Trophoblast cell (in vitro differentiated cells and primary cell): ENCODE results near the gene FER.

Experiments used
- DNase-seq, 2 donors: peaks; one replicate each; pipeline ENCODE4 v3.0.0-alpha.2; 2016
- H2AFZ ChIP-seq: 2 replicates; pipeline ENCODE4 v1.6.1; 2013; ENCODE audit warnings: low read length, moderate library complexity, mild to moderate bottlenecking; ENCODE audit not compliant: insufficient read depth, poor library complexity
- H2AK5ac ChIP-seq: 2 replicates; pipeline ENCODE4 v1.6.1; 2013; ENCODE audit warnings: mild to moderate bottlenecking, low read length
- H2BK120ac ChIP-seq: 2 replicates; pipeline ENCODE4 v1.6.1; 2013; ENCODE audit warnings: low read length, mild to moderate bottlenecking, moderate library complexity; ENCODE audit not compliant: insufficient read depth, poor library complexity
- H2BK12ac ChIP-seq: 2 replicates; pipeline ENCODE4 v1.6.1; 2013; ENCODE audit warnings: mild to moderate bottlenecking, low read length, moderate library complexity
- H2BK5ac ChIP-seq: 2 replicates; pipeline ENCODE4 v1.6.1; 2013; ENCODE audit warnings: low read length, low read depth, moderate library complexity, mild to moderate bottlenecking; ENCODE audit not compliant: poor library complexity
- H3K14ac ChIP-seq: 2 replicates; pipeline ENCODE4 v1.6.1; 2013; ENCODE audit warnings: mild to moderate bottlenecking, low read length
- H3K18ac ChIP-seq: 2 replicates; pipeline ENCODE4 v1.6.1; 2013; ENCODE audit warnings: mild to moderate bottlenecking, low read length
- H3K23ac ChIP-seq: 2 replicates; pipeline ENCODE4 v1.6.1; 2013; ENCODE audit warnings: low read length
- H3K27ac ChIP-seq: 2 replicates; pipeline ENCODE4 v1.5.1; 2013; ENCODE audit warnings: low read depth, mild to moderate bottlenecking, inconsistent platforms, low read length, moderate library complexity
- H3K27me3 ChIP-seq: 2 replicates; pipeline ENCODE4 v1.6.1; 2013; ENCODE audit warnings: inconsistent platforms, mild to moderate bottlenecking, low read length, moderate library complexity; ENCODE audit not compliant: insufficient read depth
- H3K36me3 ChIP-seq, 2 experiments: 1 replicate in 1 of 2; 2 replicates in 1 of 2; pipeline ENCODE4 v1.6.1; 2013; ENCODE audit warnings: low read length in 2 of 2, mild to moderate bottlenecking in 2 of 2, moderate library complexity in 1 of 2; ENCODE audit not compliant: insufficient read depth in 2 of 2, control insufficient read depth in 1 of 2
- H3K4ac ChIP-seq: 2 replicates; pipeline ENCODE4 v1.6.1; 2013; ENCODE audit warnings: low read depth, mild to moderate bottlenecking, low read length, moderate library complexity
- H3K4me1 ChIP-seq, 2 experiments: 1 replicate in 1 of 2; 2 replicates in 1 of 2; pipeline ENCODE4 v1.6.1; 2013; ENCODE audit warnings: low read length in 2 of 2, mild to moderate bottlenecking in 2 of 2, moderate library complexity in 1 of 2; ENCODE audit not compliant: insufficient read depth in 2 of 2, control insufficient read depth in 1 of 2
- H3K4me2 ChIP-seq: 2 replicates; pipeline ENCODE4 v1.6.1; 2013; ENCODE audit warnings: inconsistent platforms, mild to moderate bottlenecking, low read length, moderate library complexity
- H3K4me3 ChIP-seq: 2 replicates; pipeline ENCODE4 v1.5.1; 2013; ENCODE audit warnings: mild to moderate bottlenecking, low read depth, low read length, inconsistent platforms
- H3K79me1 ChIP-seq: one replicate; pipeline ENCODE4 v1.6.1; 2013; ENCODE audit warnings: low read length
- H3K79me2 ChIP-seq: 2 replicates; pipeline ENCODE4 v1.6.1; 2013; ENCODE audit warnings: low read length, mild to moderate bottlenecking; ENCODE audit not compliant: control insufficient read depth, insufficient read depth, poor library complexity
- H3K9ac ChIP-seq: 2 replicates; pipeline ENCODE4 v1.6.1; 2013; ENCODE audit warnings: mild to moderate bottlenecking, low read length
- H3K9me3 ChIP-seq: 2 replicates; pipeline ENCODE4 v1.6.1; 2013; ENCODE audit warnings: low read depth, mild to moderate bottlenecking, control low read depth, inconsistent platforms, low read length; ENCODE audit not compliant: insufficient read depth
- H4K12ac ChIP-seq: 2 replicates; pipeline ENCODE4 v1.6.1; 2013; ENCODE audit warnings: low read depth, mild to moderate bottlenecking, low read length, moderate library complexity
- H4K8ac ChIP-seq: 2 replicates; pipeline ENCODE4 v1.6.1; 2013; ENCODE audit warnings: low read depth, mild to moderate bottlenecking, low read length, moderate library complexity
- H4K91ac ChIP-seq: one replicate; pipeline ENCODE4 v1.6.1; 2013; ENCODE audit warnings: low read depth, mild to moderate bottlenecking, low read length, moderate library complexity
- WGBS: extraction: QIAGEN DNeasy Blood & Tissue Kit; methylation state at CpG from one replicate; pipeline ENCODE4 v1.1.7; 2013; ENCODE audit warnings: missing lambda C conversion rate; ENCODE audit not compliant: insufficient read length, insufficient coverage; ENCODE audit errors: extremely low coverage; 5-methylcytosine and 5-hydroxymethylcytosine counted together

Gene FER

GRCh38 chr5:108935611-108936010, 187.9 kb downstream of the FER start:
- Histone ChIP-seq H4K12ac (no peak overlapping the region), H3K4ac (no peak overlapping the region), H2AFZ (no peak overlapping the region), H3K14ac (no peak overlapping the region), H3K79me1 (no peaks in the 10 kb centered on the region), H3K27ac (no peak overlapping the region), H2BK12ac (no peak overlapping the region), H3K4me2 (no peak overlapping the region), H2BK5ac (no peak overlapping the region), H3K36me3 (peaks cover 0 to 2% of the 10 kb centered on the region in 2 experiments), H3K23ac (no peak overlapping the region), H3K4me1 (no peaks in the 10 kb centered on the region), H3K4me3 (no peak overlapping the region), H4K91ac (no peak overlapping the region), H4K8ac (no peak overlapping the region), H3K79me2 (no peaks in the 10 kb centered on the region), H3K9me3 (no peaks in the 10 kb centered on the region), H2BK120ac (no peak overlapping the region), H3K18ac (no peak overlapping the region), H2AK5ac (no peak overlapping the region), H3K27me3 (no peaks in the 10 kb centered on the region), H3K9ac (no peak overlapping the region)
- DNase-seq: no peak
- no CpG with 5 or more reads among the region's 2 CpGs for WGBS

GRCh38 chr5:108937221-108937620, 189.5 kb downstream of the FER start:
- Histone ChIP-seq H3K79me2 (no peaks in the 10 kb centered on the region), H4K8ac (no peak overlapping the region), H3K9me3 (no peaks in the 10 kb centered on the region), H4K12ac (no peak overlapping the region), H2BK12ac (no peak overlapping the region), H3K79me1 (no peaks in the 10 kb centered on the region), H3K4me1 (no peaks in the 10 kb centered on the region), H4K91ac (no peak overlapping the region), H2AFZ (no peak overlapping the region), H3K18ac (no peak overlapping the region), H2BK5ac (no peak overlapping the region), H2AK5ac (no peak overlapping the region), H3K4ac (no peak overlapping the region), H3K27ac (no peak overlapping the region), H2BK120ac (no peak overlapping the region), H3K36me3 (no peaks in the 10 kb centered on the region), H3K27me3 (no peaks in the 10 kb centered on the region), H3K4me2 (no peak overlapping the region), H3K4me3 (no peak overlapping the region), H3K9ac (no peak overlapping the region), H3K23ac (no peak overlapping the region), H3K14ac (no peak overlapping the region)
- WGBS: no CpG with 5 or more reads among the region's 2 CpGs
- no peak for DNase-seq

GRCh38 chr5:108940506-108940905, 192.8 kb downstream of the FER start:
- H2BK12ac ChIP-seq: no peak overlapping the region
- H2BK5ac ChIP-seq: no peak overlapping the region
- no peaks in the 10 kb centered on the region for H3K4me1 ChIP-seq
- no CpG with 5 or more reads among the region's 4 CpGs for WGBS
- H3K27ac ChIP-seq: no peak overlapping the region
- no peaks in the 10 kb centered on the region for H3K27me3 ChIP-seq
- no peak overlapping the region for H3K18ac ChIP-seq
- H4K12ac ChIP-seq: no peak overlapping the region
- H3K9me3 ChIP-seq: no peaks in the 10 kb centered on the region
- H2AK5ac ChIP-seq: no peak overlapping the region
- no peaks in the 10 kb centered on the region for H3K79me2 ChIP-seq
- no peak overlapping the region for H4K91ac ChIP-seq
- H2AFZ ChIP-seq: no peak overlapping the region
- DNase-seq: no peak
- H3K4me2 ChIP-seq: no peak overlapping the region
- H3K14ac ChIP-seq: no peak overlapping the region
- H3K79me1 ChIP-seq: no peaks in the 10 kb centered on the region
- H3K36me3 ChIP-seq: no peaks in the 10 kb centered on the region
- H3K9ac ChIP-seq: no peak overlapping the region
- no peak overlapping the region for H4K8ac ChIP-seq
- H3K4ac ChIP-seq: no peak overlapping the region
- H3K23ac ChIP-seq: no peak overlapping the region
- no peak overlapping the region for H2BK120ac ChIP-seq
- no peak overlapping the region for H3K4me3 ChIP-seq

GRCh38 chr5:108941746-108942145, 194.0 kb downstream of the FER start:
- WGBS: no CpG with 5 or more reads among the region's 2 CpGs
- no peak for DNase-seq
- Histone ChIP-seq H2BK120ac (no peak overlapping the region), H3K9ac (no peak overlapping the region), H3K4me2 (no peak overlapping the region), H2AFZ (no peak overlapping the region), H3K4me3 (no peak overlapping the region), H3K27ac (no peak overlapping the region), H2BK12ac (no peak overlapping the region), H2BK5ac (no peak overlapping the region), H3K79me1 (no peaks in the 10 kb centered on the region), H3K27me3 (no peaks in the 10 kb centered on the region), H2AK5ac (no peak overlapping the region), H4K8ac (no peak overlapping the region), H3K79me2 (no peaks in the 10 kb centered on the region), H3K4me1 (no peaks in the 10 kb centered on the region), H4K91ac (no peak overlapping the region), H3K23ac (no peak overlapping the region), H3K14ac (no peak overlapping the region), H3K18ac (no peak overlapping the region), H3K4ac (no peak overlapping the region), H4K12ac (no peak overlapping the region), H3K36me3 (no peaks in the 10 kb centered on the region), H3K9me3 (no peaks in the 10 kb centered on the region)
